Activated CD8-positive, alpha-beta memory T cell treated with anti-CD3 and anti-CD28 coated beads, Interleukin-2, amount 10 ng/mL, durations not matched to agents 7 days and 5 days (primary cell): ENCODE results near the gene ATL3. TPM values are rescaled to one million over a fixed set of nuclear protein-coding genes. Genes with fewer than 3 reads are reported as not detected.
"Not testable (repeated sequence)": the region's sequence is repeated elsewhere in the genome, so short reads cannot be mapped to it uniquely, and the experiment has no call there.

ENCODE experiments used
- ATAC-seq: fragments of 150-1000 bp; cut with Tn5 transposase; one replicate; pipeline ENCODE4 v1.10.0; 2021; ENCODE audit warnings: moderate library complexity
- CTCF ChIA-PET: fragments of 350-600 bp; sonication (Branson Sonifier 250); formaldehyde crosslinking; loops from one replicate; lab custom pipeline; 2021; ENCODE audit warnings: antibody characterized with exemption; lab: Charles Lee
- DNase-seq: peaks from one replicate; pipeline ENCODE4 v3.0.0-alpha.2; 2020
- H3K27ac Mint-ChIP-seq: one replicate; pipeline ENCODE4 v1.8.0; 2021; ENCODE audit warnings: mild to moderate bottlenecking, mixed read lengths
- H3K27me3 Mint-ChIP-seq: one replicate; pipeline ENCODE4 v1.8.0; 2021; ENCODE audit warnings: mixed read lengths
- H3K36me3 Mint-ChIP-seq: one replicate; pipeline ENCODE4 v1.8.0; 2021; ENCODE audit warnings: mild to moderate bottlenecking, mixed read lengths
- H3K4me1 Mint-ChIP-seq: one replicate; pipeline ENCODE4 v1.8.0; 2021; ENCODE audit warnings: mixed read lengths
- H3K4me3 Mint-ChIP-seq: one replicate; pipeline ENCODE4 v1.8.0; 2021; ENCODE audit warnings: mild to moderate bottlenecking, moderate library complexity, mixed read lengths
- H3K9me3 Mint-ChIP-seq: one replicate; pipeline ENCODE4 v1.8.0; 2022; ENCODE audit warnings: low read depth, mixed read lengths
- total RNA-seq, 2 experiments: library from RNA; stranded (reverse); gene quantifications; one replicate each; pipeline ENCODE4 v1.2.3, GENCODE V29; 2021

Gene ATL3
- total RNA-seq, 2 experiments from 2014 or later, result 28.8 to 31.9 TPM

GRCh38 chr11:63672156-63672463 is 934 bp upstream of the ATL3 start:
- H3K27ac Mint-ChIP-seq, result no peak overlapping the region
- ATAC-seq (no peak), DNase-seq (no peak)
- peaks cover 13% of the 10 kb centered on the region for H3K36me3 Mint-ChIP-seq
- CTCF ChIA-PET, result interaction anchor here (0.7 to 3.1 kb wide), 5 partner anchors 9 to 136 kb away, joined by 3 to 34 read pairs (median 6); partner anchors contain the start of genes PLAAT4 and RTN3
- no peaks in the 10 kb centered on the region for H3K27me3 Mint-ChIP-seq
- H3K4me1 Mint-ChIP-seq, result peaks cover 32% of the 10 kb centered on the region
- H3K9me3 Mint-ChIP-seq, result no peaks in the 10 kb centered on the region
- H3K4me3 Mint-ChIP-seq, result no peak overlapping the region

GRCh38 chr11:63670433-63671321 is 499 bp downstream of the ATL3 start:
- Mint-ChIP-seq H3K27me3 (no peaks in the 10 kb centered on the region), H3K4me3 (peak overlapping the region; percentile 78), H3K4me1 (peaks cover 38% of the 10 kb centered on the region), H3K27ac (peak overlapping the region; percentile 85), H3K9me3 (no peaks in the 10 kb centered on the region), H3K36me3 (peaks cover 14% of the 10 kb centered on the region)
- ATAC-seq (peak; percentile 23), DNase-seq (peak; percentile 60)
- CTCF ChIA-PET, result interaction anchor here (0.8 to 3.1 kb wide), 11 partner anchors 9 to 190 kb away, joined by 3 to 34 read pairs (median 4); partner anchors contain the start of gene RTN3

GRCh38 chr11:63670096-63670432 is 1.1 kb downstream of the ATL3 start:
- DNase-seq (no peak), ATAC-seq (no peak)
- CTCF ChIA-PET, result interaction anchor here (1.2 to 3.1 kb wide), 5 partner anchors 11 to 68 kb away, joined by 3 to 34 read pairs (median 6); partner anchors contain the start of gene RTN3
- peaks cover 40% of the 10 kb centered on the region for H3K4me1 Mint-ChIP-seq
- no peaks in the 10 kb centered on the region for H3K27me3 Mint-ChIP-seq
- peaks cover 18% of the 10 kb centered on the region for H3K36me3 Mint-ChIP-seq
- H3K4me3 Mint-ChIP-seq, result peak overlapping the region; percentile 78
- peak overlapping the region; percentile 85 for H3K27ac Mint-ChIP-seq
- no peaks in the 10 kb centered on the region for H3K9me3 Mint-ChIP-seq

DNA sequence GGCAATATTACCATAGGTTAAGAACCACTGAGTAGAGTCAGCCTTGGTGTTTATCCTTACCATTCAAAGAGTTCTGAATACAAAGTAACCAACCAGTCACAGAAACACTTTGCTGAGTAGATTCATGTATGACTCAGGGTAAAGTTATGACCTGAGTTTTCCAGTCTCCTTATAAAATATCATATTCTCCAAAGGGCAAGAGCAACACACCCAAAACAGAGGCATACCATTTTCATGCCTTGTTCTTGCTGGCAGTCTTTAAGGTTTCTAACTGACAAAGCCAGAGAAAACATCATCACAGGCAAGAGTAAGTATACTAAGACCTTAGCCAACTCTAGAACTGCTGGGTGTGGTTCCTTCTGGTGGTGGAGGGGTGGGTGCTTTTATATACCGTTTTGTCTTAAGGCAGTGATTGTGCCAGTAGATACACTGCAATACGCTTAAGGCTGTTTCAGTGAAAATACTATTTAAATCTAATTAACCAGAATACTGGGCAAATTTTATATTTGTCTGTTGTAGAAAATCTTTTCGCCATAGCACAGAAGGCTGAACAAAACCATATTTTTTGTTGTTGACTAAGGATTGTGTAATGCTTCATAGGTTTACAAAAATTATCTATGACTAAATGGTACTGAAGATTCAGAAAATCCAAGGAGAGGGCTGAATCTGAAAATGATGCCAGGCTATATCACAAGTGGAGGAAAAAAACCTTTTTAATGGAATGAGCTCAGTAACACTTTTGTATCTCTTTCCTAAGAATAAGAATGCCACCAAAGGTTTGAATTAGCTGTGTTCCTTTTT is 3.0 kb downstream of the ATL3 start:
- ATAC-seq, result no peak

DNA sequence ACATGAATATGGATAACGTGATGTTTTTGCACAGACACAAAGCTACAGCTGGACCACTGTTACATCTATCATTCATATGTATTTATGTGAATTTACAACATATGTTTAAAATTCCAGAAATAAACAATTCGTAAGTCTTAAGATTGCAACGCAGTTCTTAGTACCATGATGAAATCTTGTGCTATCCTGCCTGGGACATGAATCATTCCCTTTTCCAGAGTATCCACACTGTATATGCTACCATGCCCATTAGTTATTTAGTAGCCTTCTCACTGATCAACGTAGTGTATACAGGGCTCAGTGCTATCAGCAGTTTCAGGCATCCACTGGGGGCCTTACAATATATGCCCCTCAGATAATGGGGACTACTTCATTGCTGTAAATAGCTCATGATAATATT is 4.3 kb downstream of the ATL3 start:
- ATAC-seq (no peak), DNase-seq (no peak)
- Mint-ChIP-seq H3K27me3 (no peaks in the 10 kb centered on the region), H3K4me1 (peaks cover 39% of the 10 kb centered on the region), H3K27ac (no peak overlapping the region), H3K9me3 (no peaks in the 10 kb centered on the region), H3K4me3 (no peak overlapping the region), H3K36me3 (peaks cover 21% of the 10 kb centered on the region)
- CTCF ChIA-PET, result no interaction called here

More for the DNA sequence above, 3.0 kb downstream of the ATL3 start:
- peaks cover 23% of the 10 kb centered on the region for H3K36me3 Mint-ChIP-seq
- peaks cover 45% of the 10 kb centered on the region for H3K4me1 Mint-ChIP-seq
- peak overlapping the region; percentile 19 for H3K27ac Mint-ChIP-seq
- CTCF ChIA-PET, result interaction anchor here (1.6 to 2.6 kb wide), 2 partner anchors 10 to 16 kb away, joined by 5 to 12 read pairs; no protein-coding TSS in a partner anchor
- no peak overlapping the region for H3K4me3 Mint-ChIP-seq
- no peaks in the 10 kb centered on the region for H3K9me3 Mint-ChIP-seq
- DNase-seq, result no peak
- no peaks in the 10 kb centered on the region for H3K27me3 Mint-ChIP-seq

DNA sequence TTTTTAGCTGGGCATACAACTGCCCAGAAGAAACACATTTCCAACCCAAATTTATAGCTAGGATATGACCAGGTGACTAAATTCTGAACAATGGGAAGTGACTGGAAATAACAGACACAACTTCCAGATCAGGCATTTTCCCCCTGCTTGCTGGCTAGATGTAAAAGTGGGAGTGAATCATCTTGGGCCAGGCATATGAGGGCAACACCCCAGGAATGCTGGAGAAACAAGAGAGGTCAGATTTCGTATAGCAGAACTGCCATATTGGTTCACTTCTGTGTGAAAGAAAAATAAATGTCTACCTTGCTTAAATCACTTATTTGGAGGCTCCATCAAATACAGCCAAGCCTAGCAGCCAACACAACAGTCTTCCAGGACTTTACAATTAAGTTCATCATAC is 7.4 kb downstream of the ATL3 start:
- H3K27me3 Mint-ChIP-seq, result no peaks in the 10 kb centered on the region
- DNase-seq, result no peak
- H3K36me3 Mint-ChIP-seq, result peaks cover 18% of the 10 kb centered on the region
- no peak overlapping the region for H3K4me3 Mint-ChIP-seq
- no peak overlapping the region for H3K27ac Mint-ChIP-seq
- no peak for ATAC-seq
- CTCF ChIA-PET, result no interaction called here
- peaks cover 34% of the 10 kb centered on the region for H3K4me1 Mint-ChIP-seq
- H3K9me3 Mint-ChIP-seq, result no peaks in the 10 kb centered on the region

DNA sequence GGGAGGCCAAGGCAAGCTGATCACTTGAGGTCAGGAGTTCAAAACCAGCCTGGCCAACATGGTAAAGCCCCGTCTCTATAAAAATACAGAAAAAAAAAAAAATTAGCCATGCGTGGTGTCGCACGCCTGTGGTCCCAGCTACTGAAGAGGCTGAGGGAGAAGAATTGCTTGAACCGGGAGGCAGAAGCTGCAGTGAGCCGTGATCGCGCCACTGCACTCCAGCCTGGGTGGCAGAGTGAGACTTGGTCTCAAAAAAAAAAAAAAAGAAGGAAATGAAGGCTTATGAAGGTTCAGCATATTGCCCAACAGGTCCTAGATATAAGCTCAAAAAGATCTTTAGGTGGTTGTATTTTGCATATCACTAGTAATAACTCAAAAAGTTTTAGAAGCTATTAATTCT is 10.2 kb downstream of the ATL3 start:
- CTCF ChIA-PET, result interaction anchor here (0.9 to 1.6 kb wide), 4 partner anchors 10 to 22 kb away, joined by 3 to 5 read pairs (median 4); partner anchors contain the start of genes ATL3 and RTN3
- DNase-seq (no peak), ATAC-seq (no peak)
- Mint-ChIP-seq H3K27ac (no peak overlapping the region), H3K4me3 (no peak overlapping the region), H3K27me3 (no peaks in the 10 kb centered on the region), H3K9me3 (no peaks in the 10 kb centered on the region), H3K36me3 (peaks cover 21% of the 10 kb centered on the region), H3K4me1 (peaks cover 20% of the 10 kb centered on the region)

DNA sequence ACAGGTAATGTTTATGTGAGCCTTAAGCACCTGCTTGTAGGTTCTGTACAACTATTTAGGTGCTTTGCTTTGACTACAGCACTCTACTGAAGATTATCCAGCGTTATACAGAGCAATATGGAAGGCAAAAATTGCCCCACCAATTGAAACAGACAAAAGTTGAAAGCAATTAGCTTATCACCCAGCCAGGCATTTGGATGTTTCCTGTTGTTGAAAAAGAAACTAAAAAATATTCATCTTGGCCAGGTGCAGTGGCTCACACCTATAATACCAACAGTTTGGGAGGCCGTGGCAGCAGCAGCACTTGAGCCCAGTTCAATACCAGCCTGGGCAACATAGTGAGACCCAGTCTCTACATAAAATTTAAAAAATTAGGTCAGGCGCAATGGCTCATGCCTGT is 18.5 kb downstream of the ATL3 start:
- Mint-ChIP-seq H3K4me1 (peaks cover 20% of the 10 kb centered on the region), H3K36me3 (peaks cover 38% of the 10 kb centered on the region), H3K4me3 (no peak overlapping the region), H3K27me3 (no peaks in the 10 kb centered on the region), H3K27ac (peak overlapping the region; percentile 45), H3K9me3 (no peaks in the 10 kb centered on the region)
- CTCF ChIA-PET, result interaction anchor here (1.1 to 2.8 kb wide), 3 partner anchors 13 to 86 kb away, joined by 4 to 12 read pairs (median 4); no protein-coding TSS in a partner anchor
- no peak for DNase-seq
- peak; percentile 30 for ATAC-seq

GRCh38 chr11:63643205-63643604 is 28.0 kb downstream of the ATL3 start:
- Mint-ChIP-seq H3K27me3 (no peaks in the 10 kb centered on the region), H3K36me3 (peaks cover 40% of the 10 kb centered on the region)
- CTCF ChIA-PET, result interaction anchor here (0.5 to 6.3 kb wide), 5 partner anchors 6 to 509 kb away, joined by 3 to 36 read pairs (median 3); partner anchors contain the start of gene RTN3

GRCh38 chr11:63641727-63642126 is 29.4 kb downstream of the ATL3 start:
- Mint-ChIP-seq H3K27me3 (no peaks in the 10 kb centered on the region), H3K9me3 (no peaks in the 10 kb centered on the region), H3K4me1 (peaks cover 13% of the 10 kb centered on the region), H3K36me3 (peaks cover 35% of the 10 kb centered on the region), H3K4me3 (no peak overlapping the region), H3K27ac (no peak overlapping the region)
- CTCF ChIA-PET, result interaction anchor here (1.1 to 1.4 kb wide), 2 partner anchors 17 to 40 kb away, joined by 3 to 4 read pairs; partner anchors contain the start of gene RTN3
- DNase-seq (no peak), ATAC-seq (no peak)

More at GRCh38 chr11:63643205-63643604, 28.0 kb downstream of the ATL3 start:
- Mint-ChIP-seq H3K27ac (no peak overlapping the region), H3K9me3 (no peaks in the 10 kb centered on the region), H3K4me1 (peaks cover 11% of the 10 kb centered on the region), H3K4me3 (no peak overlapping the region)
- no peak for ATAC-seq
- DNase-seq, result no peak

DNA sequence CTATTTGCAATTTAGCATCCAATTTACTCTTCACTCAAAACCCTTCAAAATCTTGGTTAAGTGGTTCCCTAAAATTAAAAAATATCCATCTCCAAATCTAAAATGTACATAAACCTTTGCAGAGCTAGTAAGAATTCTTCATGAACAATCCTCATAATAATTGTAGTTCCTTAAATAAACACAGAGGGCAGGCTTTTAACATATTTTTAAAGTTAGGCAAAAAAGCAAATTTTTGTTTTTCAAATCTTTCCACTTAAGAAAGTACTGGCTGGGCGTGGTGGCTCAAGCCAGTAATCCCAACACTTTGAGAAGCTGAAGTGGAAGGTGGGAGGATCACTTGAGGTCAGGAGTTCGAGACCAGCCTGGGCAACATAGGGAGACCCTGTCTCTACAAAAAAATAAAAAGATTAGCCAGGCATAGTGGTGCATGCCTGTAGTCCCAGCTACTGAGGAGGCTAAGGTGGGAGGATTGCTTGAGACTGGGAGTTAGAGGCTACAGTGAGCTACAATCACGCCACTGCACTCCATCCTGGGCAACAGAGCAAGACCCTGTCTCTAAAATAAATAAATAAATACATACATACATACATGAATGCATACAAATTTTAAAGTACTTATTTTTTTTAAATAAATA is 31.9 kb downstream of the ATL3 start:
- Mint-ChIP-seq H3K27ac (no peak overlapping the region), H3K27me3 (no peaks in the 10 kb centered on the region), H3K4me1 (peaks cover 15% of the 10 kb centered on the region), H3K36me3 (peaks cover 34% of the 10 kb centered on the region), H3K4me3 (no peak overlapping the region), H3K9me3 (no peaks in the 10 kb centered on the region)
- no peak for DNase-seq
- ATAC-seq, result no peak
- CTCF ChIA-PET, result interaction anchor here (0.7 to 6.7 kb wide), 25 partner anchors 7 to 176 kb away, joined by 3 to 127 read pairs (median 4); partner anchors contain the start of genes ATL3, PLAAT4 and RTN3

DNA sequence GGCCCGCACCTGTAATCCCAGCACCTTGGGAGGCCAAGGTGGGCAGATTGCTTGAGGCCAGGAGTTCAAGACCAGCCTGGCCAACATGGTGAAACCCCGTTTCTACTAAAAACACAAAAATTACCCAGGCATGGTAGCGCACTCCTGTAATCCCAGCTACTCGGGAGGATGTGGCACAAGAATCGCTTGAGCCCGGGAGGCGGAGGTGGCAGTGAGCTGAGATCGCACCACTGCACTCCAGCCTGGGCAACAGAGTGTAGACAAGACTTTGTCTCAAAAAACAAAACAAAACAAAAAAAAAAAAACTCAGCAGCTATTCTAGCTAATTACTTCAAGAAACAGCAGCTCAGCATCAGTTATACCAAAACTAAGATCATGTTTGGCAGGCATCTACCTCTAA is 32.7 kb downstream of the ATL3 start:
- peaks cover 31% of the 10 kb centered on the region for H3K36me3 Mint-ChIP-seq
- H3K9me3 Mint-ChIP-seq, H3K4me3 Mint-ChIP-seq, DNase-seq, ATAC-seq, H3K27ac Mint-ChIP-seq, H3K27me3 Mint-ChIP-seq: not testable (repeated sequence)
- H3K4me1 Mint-ChIP-seq, result peaks cover 15% of the 10 kb centered on the region
- CTCF ChIA-PET, result interaction anchor here (0.7 to 6.7 kb wide), 18 partner anchors 7 to 159 kb away, joined by 3 to 127 read pairs (median 4); partner anchors contain the start of genes PLAAT4 and RTN3
